DND-41 (cell line): ENCODE results near the gene KCNT1.

Experiments
- CTCF ChIP-seq: IDR thresholded peaks from 2 replicates; pipeline ENCODE4 v1.5.1; 2012; ENCODE audit warnings: borderline replicate concordance, low read length, moderate library complexity, mild to moderate bottlenecking; ENCODE audit not compliant: poor library complexity, severe bottlenecking; ENCODE audit errors: extremely low read depth
- EZH2 ChIP-seq: IDR thresholded peaks from 3 replicates; pipeline ENCODE4 v1.6.1; 2012; ENCODE audit warnings: borderline replicate concordance, low read depth, mild to moderate bottlenecking, moderate library complexity, low read length, inconsistent platforms; ENCODE audit not compliant: severe bottlenecking

GRCh38 chr9:135701959-135702721 lies at the start of gene KCNT1:
- TF ChIP-seq CTCF: peak; percentile 79
- no peak for TF ChIP-seq EZH2
